Neural cell (in vitro differentiated cells): ENCODE results near the gene ODAM.

Experiments
- EP300 ChIP-seq: fragments of 450-650 bp; conservative IDR thresholded peaks from 2 replicates; pipeline ENCODE4 v1.6.1; 2014; ENCODE audit warnings: antibody characterized with exemption, mild to moderate bottlenecking, moderate library complexity; ENCODE audit not compliant: poor library complexity, severe bottlenecking
- EZH2 ChIP-seq: fragments of 200-600, 300-800 bp; shearing (Covaris generic), sonication (generic); IDR thresholded peaks from 2 replicates; pipeline ENCODE4 v1.6.1; 2014; ENCODE audit warnings: antibody characterized with exemption, low read length, borderline replicate concordance, mild to moderate bottlenecking; ENCODE audit not compliant: insufficient read depth, poor library complexity, severe bottlenecking
- TF ChIP-seq, protein P1 (sequence below): fragments of 450-650 bp; IDR thresholded peaks from 2 replicates; pipeline ENCODE4 v1.5.1; 2014; ENCODE audit warnings: antibody characterized with exemption, mild to moderate bottlenecking, moderate library complexity; ENCODE audit not compliant: poor library complexity, severe bottlenecking

DNA sequence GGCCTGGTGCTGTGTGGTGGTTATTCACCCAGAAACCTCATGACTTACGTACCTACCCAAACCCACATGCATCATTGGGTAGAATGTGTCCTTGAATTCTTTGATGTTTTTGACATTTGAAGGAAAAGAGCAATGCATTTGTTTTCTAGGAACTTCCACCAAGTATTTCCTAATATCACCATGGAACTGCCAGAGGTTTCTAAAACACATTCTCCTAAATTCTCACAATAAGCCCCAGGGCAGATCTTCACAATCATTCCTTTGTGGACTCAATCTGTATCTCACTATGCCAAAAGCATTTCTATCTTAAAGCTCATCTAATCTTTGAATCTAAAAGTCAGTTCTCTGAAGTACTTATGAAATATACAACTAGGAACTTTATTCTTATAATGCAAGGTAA is 8.3 kb upstream of the ODAM start:
- no peak for TF ChIP-seq EP300
- no peak for TF ChIP-seq EZH2
- TF ChIP-seq, protein P1, sequence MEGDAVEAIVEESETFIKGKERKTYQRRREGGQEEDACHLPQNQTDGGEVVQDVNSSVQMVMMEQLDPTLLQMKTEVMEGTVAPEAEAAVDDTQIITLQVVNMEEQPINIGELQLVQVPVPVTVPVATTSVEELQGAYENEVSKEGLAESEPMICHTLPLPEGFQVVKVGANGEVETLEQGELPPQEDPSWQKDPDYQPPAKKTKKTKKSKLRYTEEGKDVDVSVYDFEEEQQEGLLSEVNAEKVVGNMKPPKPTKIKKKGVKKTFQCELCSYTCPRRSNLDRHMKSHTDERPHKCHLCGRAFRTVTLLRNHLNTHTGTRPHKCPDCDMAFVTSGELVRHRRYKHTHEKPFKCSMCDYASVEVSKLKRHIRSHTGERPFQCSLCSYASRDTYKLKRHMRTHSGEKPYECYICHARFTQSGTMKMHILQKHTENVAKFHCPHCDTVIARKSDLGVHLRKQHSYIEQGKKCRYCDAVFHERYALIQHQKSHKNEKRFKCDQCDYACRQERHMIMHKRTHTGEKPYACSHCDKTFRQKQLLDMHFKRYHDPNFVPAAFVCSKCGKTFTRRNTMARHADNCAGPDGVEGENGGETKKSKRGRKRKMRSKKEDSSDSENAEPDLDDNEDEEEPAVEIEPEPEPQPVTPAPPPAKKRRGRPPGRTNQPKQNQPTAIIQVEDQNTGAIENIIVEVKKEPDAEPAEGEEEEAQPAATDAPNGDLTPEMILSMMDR = no peak
